Stimulated activated CD8-positive, alpha-beta memory T cell treated with anti-CD3 and anti-CD28 coated beads, Interleukin-12 subunit alpha, Interleukin-12 subunit beta, amount 100 ng/mL, for 24 hours (primary cell): ENCODE data around the gene AMZ1.

ENCODE experiments used
- DNase-seq: peaks from one replicate; pipeline ENCODE4 v3.0.0-alpha.2; 2020; ENCODE audit errors: extremely low read depth

AMZ1 gene

GRCh38 chr7:2651847-2652735 is 35.9 kb upstream of the AMZ1 start:
- DNase-seq = no peak

- no peak for DNase-seq
These were observed 35.3 kb upstream of the AMZ1 start for GRCh38 chr7:2652736-2653060.

GRCh38 chr7:2654059-2654458 is 33.9 kb upstream of the AMZ1 start:
- no peak for DNase-seq

- DNase-seq = no peak
These were observed 32.0 kb upstream of the AMZ1 start for GRCh38 chr7:2655870-2656614.

- DNase-seq = no peak
These were observed 30.8 kb upstream of the AMZ1 start for GRCh38 chr7:2657208-2657607.

GRCh38 chr7:2657920-2658671 is 29.9 kb upstream of the AMZ1 start:
- DNase-seq = no peak

GRCh38 chr7:2658941-2659340 is 29.1 kb upstream of the AMZ1 start:
- DNase-seq = no peak

- no peak for DNase-seq
These were observed 28.2 kb upstream of the AMZ1 start for GRCh38 chr7:2659556-2660358.

- DNase-seq = no peak
These were observed 27.5 kb upstream of the AMZ1 start for GRCh38 chr7:2660359-2661095.

- DNase-seq = no peak
These were observed 26.9 kb upstream of the AMZ1 start for GRCh38 chr7:2661096-2661449.

GRCh38 chr7:2661602-2662272 is 26.3 kb upstream of the AMZ1 start:
- no peak for DNase-seq

- no peak for DNase-seq
These were observed 25.5 kb upstream of the AMZ1 start for GRCh38 chr7:2662273-2663120.

- no peak for DNase-seq
These were observed 24.7 kb upstream of the AMZ1 start for GRCh38 chr7:2663121-2663886.

- no peak for DNase-seq
These were observed 24.0 kb upstream of the AMZ1 start for GRCh38 chr7:2663960-2664359.

- no peak for DNase-seq
These were observed 22.6 kb upstream of the AMZ1 start for GRCh38 chr7:2665359-2665791.

- no peak for DNase-seq
These were observed 21.8 kb upstream of the AMZ1 start for GRCh38 chr7:2666155-2666554.

GRCh38 chr7:2666588-2667250 is 21.3 kb upstream of the AMZ1 start:
- DNase-seq = no peak

- no peak for DNase-seq
These were observed 20.2 kb upstream of the AMZ1 start for GRCh38 chr7:2667843-2668242.
